Activated naive CD4-positive, alpha-beta T cell treated with anti-CD3 and anti-CD28 coated beads, Interleukin-2, amount 50 U/mL, for 72 hours (primary cell): ENCODE results near the gene TBC1D2B. TPM values are rescaled to one million over a fixed set of nuclear protein-coding genes. Genes with fewer than 3 reads are reported as not detected.
"Not testable (repeated sequence)": the region's sequence is repeated elsewhere in the genome, so short reads cannot be mapped to it uniquely, and the experiment has no call there.

Experiments
- ATAC-seq, 2 donors: fragments of 150-1000 bp; cut with Tn5 transposase; 2 replicates each; pipeline ENCODE4 v1.10.0; 2021; ENCODE audit warnings: mild to moderate bottlenecking in 2 of 2, moderate library complexity in 2 of 2
- DNase-seq, 2 donors: peaks; one replicate each; pipeline ENCODE4 v3.0.0; 2021 to 2022; ENCODE audit warnings: low spot score in 2 of 2
- H3K27ac Mint-ChIP-seq, 2 donors: one replicate each; pipeline ENCODE4 v1.8.0; 2022; ENCODE audit warnings: mild to moderate bottlenecking in 2 of 2, mixed read lengths in 2 of 2
- H3K36me3 Mint-ChIP-seq, 2 donors: one replicate each; pipeline ENCODE4 v1.8.0; 2022; ENCODE audit warnings: mixed read lengths in 2 of 2
- H3K9me3 Mint-ChIP-seq, 2 donors: one replicate each; pipeline ENCODE4 v1.8.0; 2022; ENCODE audit warnings: mixed read lengths in 2 of 2
- total RNA-seq, 2 donors: library from RNA; stranded (reverse); gene quantifications; one replicate each; pipeline ENCODE4 v1.2.3, GENCODE V29; 2022

TBC1D2B gene
- total RNA-seq, 2 donors from 2014 or later, result 55.9 to 82.2 TPM

DNA sequence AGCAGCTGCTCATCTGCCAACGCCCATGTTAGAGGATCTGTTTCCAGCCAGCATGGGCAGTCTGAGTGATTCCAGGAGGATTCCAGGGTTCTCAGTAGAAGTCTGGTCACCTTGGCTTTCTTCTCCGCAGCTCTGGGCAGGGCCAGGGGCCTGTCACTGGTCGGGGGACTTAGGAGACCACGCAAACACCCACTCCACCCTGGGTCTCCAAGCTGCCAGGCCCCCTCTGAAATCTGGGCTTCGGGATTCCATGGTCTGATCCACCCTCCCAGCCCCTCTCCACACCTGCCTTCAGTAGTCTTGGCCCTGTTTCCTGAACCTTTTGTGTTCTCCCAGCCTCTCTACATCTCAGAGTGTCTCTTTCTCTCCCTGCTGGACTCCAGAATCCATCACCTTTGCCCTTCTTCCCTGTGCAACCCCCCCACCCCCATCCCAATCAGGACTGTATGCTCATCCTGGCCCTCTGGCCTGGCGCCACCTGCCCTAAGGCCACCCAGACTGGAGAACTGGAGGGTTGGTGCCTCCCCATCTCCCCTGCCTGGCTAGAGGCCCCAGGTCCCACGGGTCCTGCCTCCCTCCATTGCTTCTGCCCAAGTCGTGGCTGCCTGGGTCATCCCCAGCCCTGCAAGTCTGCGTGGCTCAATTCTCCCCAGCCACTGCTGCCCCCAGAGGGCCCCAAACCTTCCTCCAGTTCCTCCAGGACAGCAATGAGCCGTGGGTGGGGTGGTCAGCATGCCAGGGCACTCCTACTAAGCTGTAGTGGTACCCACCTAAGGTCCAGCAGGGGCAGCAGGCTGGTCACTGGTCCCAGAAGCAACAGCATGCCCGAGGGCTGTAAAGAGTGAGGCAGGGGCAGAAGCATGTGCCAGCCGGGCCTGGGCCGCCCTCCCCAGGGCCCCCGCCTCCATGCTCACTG, 102.8 kb downstream of the TBC1D2B start:
- no peak for ATAC-seq
- H3K36me3 Mint-ChIP-seq, result no peaks in the 10 kb centered on the region

DNA sequence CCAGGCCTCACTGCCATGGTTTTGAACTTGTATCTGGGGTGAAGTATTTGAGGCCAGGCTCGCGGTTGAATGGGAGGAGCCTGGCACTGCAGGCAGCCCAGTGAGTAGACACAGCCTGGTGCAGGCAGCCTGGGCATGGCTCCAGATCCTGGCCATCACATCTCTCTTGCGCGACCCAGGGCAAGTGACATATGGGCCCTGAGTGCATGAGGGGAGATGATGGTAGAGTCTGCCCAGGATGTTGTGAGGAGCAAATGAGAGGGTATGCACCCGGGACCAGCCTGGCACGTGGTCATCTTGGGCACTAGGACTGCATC, 103.5 kb downstream of the TBC1D2B start:
- Mint-ChIP-seq H3K27ac (no peak overlapping the region), H3K36me3 (no peaks in the 10 kb centered on the region), H3K9me3 (no peaks in the 10 kb centered on the region)
- ATAC-seq (no peak), DNase-seq (peak in 1 of 2 donors; percentile 43)

More for the DNA sequence above, 102.8 kb downstream of the TBC1D2B start:
- no peak overlapping the region for H3K27ac Mint-ChIP-seq
- peak in 1 of 2 donors; percentile 7 for DNase-seq
- H3K9me3 Mint-ChIP-seq, result no peaks in the 10 kb centered on the region

DNA sequence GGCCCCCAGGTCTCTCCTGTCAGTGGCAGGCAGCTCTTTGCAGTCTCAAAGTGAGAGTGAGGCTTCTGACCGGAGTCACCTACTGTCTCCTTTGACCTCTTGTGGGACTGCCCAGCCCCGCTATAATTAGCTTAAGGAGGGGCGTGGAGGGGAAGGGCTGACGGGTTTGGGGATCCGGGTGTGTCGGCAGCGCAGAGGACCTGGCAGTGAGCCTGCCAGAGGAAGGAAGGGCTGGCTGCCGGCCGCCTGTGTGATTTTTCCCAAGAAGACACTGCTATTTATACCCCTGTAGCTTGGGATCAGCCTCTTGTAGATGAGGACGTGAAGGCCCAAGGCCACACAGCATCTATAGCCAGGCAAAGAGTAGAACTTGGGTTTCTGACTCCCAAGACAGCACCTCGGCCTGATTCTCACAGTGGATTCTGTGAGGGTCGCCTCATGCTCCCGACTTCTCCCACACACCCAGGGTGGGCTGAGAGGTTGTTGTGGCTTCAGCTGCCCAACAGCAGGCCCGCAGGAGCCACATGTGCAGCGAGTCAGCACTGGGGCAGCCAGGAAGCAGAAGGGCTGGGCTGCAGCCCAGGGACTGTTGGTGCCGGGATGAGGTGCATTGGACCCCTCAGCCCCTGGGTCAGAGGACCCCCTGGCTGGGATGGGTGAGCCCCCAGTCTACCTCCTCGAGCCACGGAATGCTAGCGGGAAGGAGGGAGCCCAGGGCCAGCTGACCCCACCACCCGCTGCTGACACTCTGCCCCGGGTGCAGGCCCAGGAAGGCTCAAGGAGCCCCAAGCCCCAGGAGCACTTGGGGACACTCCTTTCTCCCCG, 104.0 kb downstream of the TBC1D2B start:
- not testable (repeated sequence) for H3K36me3 Mint-ChIP-seq, H3K9me3 Mint-ChIP-seq, ATAC-seq, H3K27ac Mint-ChIP-seq
- DNase-seq, result peak in 1 of 2 donors; percentile 41

DNA sequence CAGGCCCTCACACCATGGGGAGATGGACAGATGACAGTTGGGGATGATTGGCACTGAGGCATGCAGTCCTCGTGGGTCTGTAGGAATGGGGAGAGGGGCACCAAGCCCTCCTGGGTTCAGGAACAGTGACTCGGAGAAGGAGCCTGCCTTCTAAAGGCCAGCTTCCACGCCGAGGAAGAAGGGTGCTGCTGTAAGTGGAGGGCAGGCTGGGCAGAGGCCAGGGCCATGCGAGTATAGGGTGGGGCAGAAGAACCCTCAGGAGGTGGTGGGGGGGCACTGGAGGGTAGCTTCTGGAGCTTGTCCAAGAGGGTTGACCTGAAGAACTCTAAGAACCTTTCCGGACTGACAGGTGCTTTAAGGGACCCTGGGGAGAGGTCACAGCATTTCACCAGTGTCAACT, 104.8 kb downstream of the TBC1D2B start:
- not testable (repeated sequence) for ATAC-seq, DNase-seq, H3K9me3 Mint-ChIP-seq, H3K27ac Mint-ChIP-seq, H3K36me3 Mint-ChIP-seq

DNA sequence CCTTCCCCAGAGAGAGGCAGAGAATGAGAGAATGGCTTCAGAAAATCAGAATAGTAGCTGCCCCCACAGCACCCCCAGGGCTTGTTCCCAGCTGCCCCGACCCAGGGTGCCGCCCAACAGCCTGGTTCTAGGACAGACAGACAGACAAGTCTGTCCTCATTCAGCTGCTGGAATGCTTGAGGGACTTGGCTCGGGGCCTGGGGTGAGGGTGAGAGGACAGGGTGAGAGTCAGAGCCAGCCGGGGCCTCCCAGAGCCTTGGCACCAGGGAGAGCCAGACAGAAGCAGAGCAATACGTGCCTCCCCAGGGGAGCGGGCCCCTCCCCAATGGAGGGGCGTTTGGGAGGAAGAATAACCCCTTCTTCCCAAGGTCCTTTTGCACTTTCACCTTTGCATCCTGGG, 105.6 kb downstream of the TBC1D2B start:
- H3K27ac Mint-ChIP-seq, result peak overlapping the region in 1 of 2 donors; percentile 44
- DNase-seq, result peak in 1 of 2 donors; percentile 21
- not testable (repeated sequence) for H3K9me3 Mint-ChIP-seq, ATAC-seq, H3K36me3 Mint-ChIP-seq

DNA sequence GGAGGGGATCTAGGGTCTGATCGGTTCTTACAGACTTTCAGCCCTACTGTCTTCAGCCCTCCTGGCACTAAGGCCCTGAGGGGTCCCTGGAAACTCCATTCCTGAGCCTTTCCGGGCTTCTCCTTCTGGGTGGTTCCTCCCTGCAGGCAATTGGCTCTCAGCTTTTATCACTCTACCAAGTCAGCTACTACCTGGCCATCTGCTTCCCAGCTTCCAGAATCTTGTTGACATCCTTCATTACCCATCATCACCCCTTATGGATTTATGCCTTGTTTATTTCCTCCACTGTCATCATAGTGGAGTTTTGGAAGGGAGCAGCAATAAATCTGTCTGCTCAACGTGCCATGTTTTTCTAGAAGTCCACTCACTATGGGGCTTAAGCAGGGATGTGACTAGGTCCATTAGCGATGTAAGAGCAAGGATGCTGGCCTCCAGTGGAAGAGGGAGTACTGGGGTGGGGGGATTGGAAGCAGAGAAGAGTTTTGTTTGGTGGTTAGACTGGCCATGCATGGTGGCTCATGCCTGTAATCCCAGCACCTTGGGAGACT, 106.6 kb downstream of the TBC1D2B start:
- not testable (repeated sequence) for DNase-seq, ATAC-seq, H3K27ac Mint-ChIP-seq, H3K9me3 Mint-ChIP-seq, H3K36me3 Mint-ChIP-seq

DNA sequence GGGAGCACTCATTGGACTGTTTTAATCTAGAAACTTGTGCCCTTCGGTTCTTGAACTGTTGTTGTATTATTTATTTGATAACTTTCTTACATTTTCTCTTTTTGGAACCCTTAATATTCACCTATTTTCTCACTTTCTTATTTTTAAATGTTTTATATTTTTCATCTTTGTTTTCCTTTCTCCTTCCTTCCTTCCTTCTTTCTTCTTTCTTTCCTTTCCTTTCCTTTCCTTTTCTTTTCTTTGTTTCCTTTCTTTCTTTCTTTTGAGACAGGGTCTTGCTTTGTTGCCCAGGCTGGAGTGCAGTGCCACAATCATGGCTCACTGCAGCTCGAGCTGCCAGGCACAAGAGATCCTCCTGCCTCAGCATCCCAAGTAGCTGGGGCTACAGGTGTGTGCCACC, 108.5 kb downstream of the TBC1D2B start:
- Mint-ChIP-seq H3K36me3 (peaks cover 0 to 5% of the 10 kb centered on the region in 2 donors), H3K27ac (no peak overlapping the region), H3K9me3 (peaks cover 0 to 4% of the 10 kb centered on the region in 2 donors)
- ATAC-seq, result no peak
- DNase-seq, result no peak

DNA sequence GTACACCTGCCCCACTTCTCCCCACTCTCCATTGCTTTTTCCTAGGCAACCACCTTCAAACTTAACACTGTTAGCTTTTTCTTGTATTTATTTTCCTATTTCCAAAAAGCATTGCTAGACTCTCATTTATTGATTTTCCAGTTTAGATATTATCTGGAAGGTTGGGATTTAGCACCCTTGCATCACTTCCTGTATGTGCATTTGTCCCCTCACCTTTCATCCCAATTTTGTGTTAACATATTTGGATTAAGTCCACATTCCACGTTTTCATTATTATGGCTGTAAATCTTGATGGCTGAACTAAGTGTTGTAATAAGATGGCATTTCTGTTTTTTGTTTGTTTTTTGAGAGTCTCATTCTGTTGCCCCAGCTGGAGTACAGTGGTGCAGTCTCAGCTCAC, 109.7 kb downstream of the TBC1D2B start:
- DNase-seq, result no peak
- ATAC-seq, result no peak
- Mint-ChIP-seq H3K36me3 (peaks cover 0 to 5% of the 10 kb centered on the region in 2 donors), H3K9me3 (peaks cover 0 to 4% of the 10 kb centered on the region in 2 donors), H3K27ac (no peak overlapping the region)

DNA sequence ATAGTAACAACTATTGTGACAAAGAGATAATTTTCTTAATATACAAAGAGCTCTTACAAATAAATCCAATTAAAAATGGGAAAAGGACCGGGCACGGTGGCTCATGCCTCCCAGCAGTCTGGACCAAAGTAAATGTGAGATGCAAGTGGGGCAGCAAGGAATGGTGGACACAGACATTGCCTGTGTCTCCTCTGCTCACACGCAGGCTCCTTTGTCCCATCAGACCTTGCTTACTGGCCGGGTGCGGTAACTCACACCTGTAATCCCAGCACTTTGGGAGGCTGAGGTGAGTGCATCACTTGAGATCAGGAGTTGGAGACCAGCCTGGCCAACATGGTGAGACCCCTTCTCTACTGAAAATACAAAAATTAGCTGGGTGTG, 110.3 kb downstream of the TBC1D2B start:
- H3K27ac Mint-ChIP-seq, DNase-seq, H3K9me3 Mint-ChIP-seq, H3K36me3 Mint-ChIP-seq, ATAC-seq: not testable (repeated sequence)

DNA sequence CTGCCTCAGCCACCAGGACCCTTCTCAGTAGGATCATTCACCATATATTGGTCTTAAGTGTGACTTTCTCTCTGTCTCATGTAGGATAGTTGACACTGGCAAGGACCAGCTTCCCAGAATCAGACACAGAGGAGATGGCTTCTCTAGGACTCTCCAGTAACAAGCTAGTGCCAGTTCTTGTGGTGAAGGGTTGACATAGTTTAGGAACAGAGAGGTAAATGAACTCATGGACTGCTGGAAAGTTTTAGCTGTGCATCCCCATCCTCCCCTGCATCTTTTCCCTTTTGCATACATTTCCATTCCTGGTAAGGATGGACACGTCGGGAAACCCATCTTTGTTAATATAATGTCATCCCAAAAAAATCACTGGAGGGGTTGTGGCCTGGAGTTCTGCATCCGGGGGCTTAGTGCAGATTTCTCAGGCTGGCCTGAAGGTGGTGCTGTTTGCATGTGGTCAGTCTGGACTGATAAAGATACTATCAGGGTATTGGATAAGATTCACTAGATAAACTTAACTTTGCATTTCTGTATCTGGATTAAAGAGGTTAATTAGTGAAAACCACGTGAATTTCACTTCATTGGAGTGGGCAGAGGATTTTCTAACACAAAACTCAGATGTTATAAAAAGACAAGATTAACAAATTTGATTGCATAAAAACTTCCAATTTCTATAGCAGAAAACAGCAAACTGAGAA, 110.8 kb downstream of the TBC1D2B start:
- Mint-ChIP-seq H3K27ac (no peak overlapping the region), H3K36me3 (peaks cover 0 to 5% of the 10 kb centered on the region in 2 donors), H3K9me3 (peaks cover 0 to 4% of the 10 kb centered on the region in 2 donors)
- DNase-seq, result peak in 1 of 2 donors; percentile 56
- peak; percentile 73 to 74 for ATAC-seq

DNA sequence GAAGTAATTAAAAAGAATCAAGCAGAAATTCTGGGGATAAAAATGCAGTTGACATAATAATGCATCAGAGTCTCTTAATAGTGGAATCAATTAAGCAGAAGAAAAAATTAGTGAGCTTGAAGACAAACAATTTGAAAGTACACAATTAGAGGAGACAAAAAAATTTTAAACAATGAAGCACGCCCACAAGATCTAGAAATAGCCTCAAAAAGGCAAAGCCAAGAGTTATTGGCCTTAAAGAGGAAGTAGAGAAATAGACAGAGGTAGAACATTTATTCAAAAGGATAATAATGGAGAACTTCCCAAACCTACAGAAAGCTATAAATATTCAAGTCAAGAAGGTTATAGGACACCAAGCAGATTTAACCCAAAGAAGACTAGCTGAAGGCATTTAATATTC, 113.3 kb downstream of the TBC1D2B start:
- Mint-ChIP-seq H3K36me3 (peaks cover 0 to 5% of the 10 kb centered on the region in 2 donors), H3K27ac (no peak overlapping the region), H3K9me3 (peaks cover 0 to 4% of the 10 kb centered on the region in 2 donors)
- ATAC-seq (no peak), DNase-seq (no peak)

DNA sequence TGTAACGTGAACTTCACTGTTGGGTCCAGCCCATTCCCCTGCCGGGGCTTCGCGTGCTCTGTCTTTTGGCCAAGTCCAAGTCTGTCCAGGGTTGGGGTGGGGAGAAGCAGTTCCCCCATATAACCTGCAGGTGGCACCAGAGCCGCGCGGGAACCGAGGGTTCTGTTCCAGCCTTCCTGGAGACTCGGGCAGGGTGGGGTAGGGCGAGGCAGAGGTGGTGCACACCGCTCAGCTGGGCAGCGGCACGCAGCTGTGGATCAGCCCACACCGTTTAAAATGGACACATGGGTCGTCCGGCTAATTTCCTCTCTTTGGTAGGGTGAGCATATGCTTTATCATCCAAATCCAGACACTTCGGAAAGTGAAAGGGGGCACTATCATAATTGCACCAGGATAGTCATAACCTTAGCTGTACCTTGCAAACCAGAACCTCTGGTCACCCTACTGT, 118.1 kb downstream of the TBC1D2B start:
- Mint-ChIP-seq H3K36me3 (no peaks in the 10 kb centered on the region), H3K9me3 (no peaks in the 10 kb centered on the region), H3K27ac (no peak overlapping the region)
- DNase-seq (peak; percentile 73 to 86), ATAC-seq (peak; percentile 97 to 99)

DNA sequence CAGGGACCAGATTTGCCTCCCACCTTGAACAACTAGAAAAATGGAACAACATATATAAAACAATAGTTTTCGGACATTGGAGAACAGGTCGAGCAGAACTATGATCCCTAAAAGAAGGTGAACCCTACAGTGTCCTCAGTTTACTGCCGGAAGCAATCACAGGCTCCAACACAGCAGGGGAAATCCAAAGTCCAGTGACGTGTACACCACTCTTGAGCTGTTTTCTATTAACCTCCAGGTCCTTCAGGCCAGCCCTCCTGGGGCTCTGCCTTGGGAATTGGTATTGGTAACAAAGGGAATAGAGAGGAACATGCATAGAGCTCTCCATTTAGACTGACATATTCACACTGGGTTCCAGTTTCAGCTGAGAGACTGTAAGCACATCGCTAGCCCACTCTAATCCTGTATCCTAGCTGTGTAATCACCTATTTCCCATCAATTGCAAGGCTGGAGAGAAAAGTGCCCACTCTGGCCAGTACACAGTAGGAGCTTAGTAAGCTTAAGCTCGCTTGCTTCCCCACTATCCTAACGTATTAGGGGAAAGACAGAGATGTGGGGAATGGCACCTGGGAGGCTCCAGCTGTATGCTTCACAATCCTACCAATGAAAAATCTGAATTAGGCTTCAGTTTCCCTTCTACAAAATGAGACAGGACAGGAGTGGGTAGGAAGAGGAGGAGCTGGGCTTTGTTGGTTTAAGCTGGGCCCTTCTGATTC, 118.6 kb downstream of the TBC1D2B start:
- H3K36me3 Mint-ChIP-seq, H3K27ac Mint-ChIP-seq, H3K9me3 Mint-ChIP-seq: not testable (repeated sequence)
- ATAC-seq (peak; percentile 5 to 9), DNase-seq (peak in 1 of 2 donors; percentile 18)

DNA sequence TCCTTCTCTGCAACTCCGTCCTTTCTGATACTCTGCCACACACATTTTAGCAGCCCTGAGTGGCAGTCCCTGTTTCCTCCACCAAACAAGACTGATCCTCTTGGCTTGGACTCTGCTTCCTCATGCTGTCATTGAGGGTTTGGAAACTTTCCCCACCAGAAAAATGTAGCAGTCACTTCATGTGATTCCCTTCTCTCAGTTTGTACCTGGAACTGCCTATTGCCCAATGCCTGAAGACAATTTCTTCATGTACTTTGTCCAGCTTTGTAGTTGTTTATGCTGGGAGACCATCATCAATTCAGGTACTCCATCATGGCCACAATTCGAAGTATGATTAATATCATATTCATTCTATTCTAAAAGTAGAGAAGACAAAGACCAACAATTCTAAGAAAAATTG, 119.5 kb downstream of the TBC1D2B start:
- not testable (repeated sequence) for DNase-seq, H3K36me3 Mint-ChIP-seq, H3K27ac Mint-ChIP-seq, H3K9me3 Mint-ChIP-seq, ATAC-seq

DNA sequence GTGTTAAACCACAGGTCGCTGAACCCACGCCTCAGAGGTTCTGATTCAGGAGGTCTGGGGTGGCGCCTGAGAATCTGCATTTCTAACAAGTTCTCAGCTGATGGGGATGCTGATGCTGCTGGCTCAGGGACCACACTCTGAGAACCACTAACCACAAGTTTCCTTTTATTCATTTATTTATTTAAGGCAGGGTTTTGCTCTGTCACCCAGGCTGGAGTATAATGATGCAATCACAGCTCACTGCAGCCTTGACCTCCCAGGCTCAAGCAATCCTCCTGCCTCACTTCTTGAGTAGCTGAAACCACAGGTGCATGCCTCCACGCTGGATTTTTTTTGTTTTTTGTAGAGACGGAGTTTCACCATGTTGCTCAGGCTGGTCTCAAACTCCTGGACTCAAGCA, 123.6 kb downstream of the TBC1D2B start:
- DNase-seq, result peak in 1 of 2 donors; percentile 66
- H3K36me3 Mint-ChIP-seq, H3K27ac Mint-ChIP-seq, H3K9me3 Mint-ChIP-seq: not testable (repeated sequence)
- ATAC-seq, result peak; percentile 89 to 90

DNA sequence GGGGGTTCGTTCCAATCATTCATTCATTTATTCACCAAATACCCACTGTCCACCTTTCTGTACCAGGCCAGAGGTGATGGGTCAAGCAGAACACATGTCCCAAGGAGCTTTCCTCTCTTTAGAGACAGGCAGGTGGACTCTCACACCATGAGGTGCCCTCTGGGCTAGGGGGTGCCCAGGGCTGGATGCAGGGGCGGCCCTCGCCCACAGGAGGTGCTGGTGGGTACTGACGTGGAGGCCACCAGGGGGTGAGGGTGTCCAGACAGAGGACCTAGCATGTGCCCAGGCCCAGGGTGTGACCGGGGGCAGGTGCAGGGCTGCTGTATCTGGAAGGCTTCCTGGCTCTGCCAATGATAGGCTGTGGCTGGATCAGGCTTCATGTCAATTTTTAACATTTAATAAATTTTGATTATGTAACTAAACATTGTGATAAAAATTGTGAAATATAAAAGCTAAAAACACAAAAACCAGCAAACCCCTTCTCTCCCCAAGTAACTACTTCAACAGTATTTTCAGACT, 124.5 kb downstream of the TBC1D2B start:
- not testable (repeated sequence) for DNase-seq, ATAC-seq, H3K27ac Mint-ChIP-seq, H3K9me3 Mint-ChIP-seq, H3K36me3 Mint-ChIP-seq
